ENCODE data around the gene GRIP1. TPM values are rescaled to one million over a fixed set of nuclear protein-coding genes. Genes with fewer than 3 reads are reported as not detected.

The GRIP1 gene, protein sequence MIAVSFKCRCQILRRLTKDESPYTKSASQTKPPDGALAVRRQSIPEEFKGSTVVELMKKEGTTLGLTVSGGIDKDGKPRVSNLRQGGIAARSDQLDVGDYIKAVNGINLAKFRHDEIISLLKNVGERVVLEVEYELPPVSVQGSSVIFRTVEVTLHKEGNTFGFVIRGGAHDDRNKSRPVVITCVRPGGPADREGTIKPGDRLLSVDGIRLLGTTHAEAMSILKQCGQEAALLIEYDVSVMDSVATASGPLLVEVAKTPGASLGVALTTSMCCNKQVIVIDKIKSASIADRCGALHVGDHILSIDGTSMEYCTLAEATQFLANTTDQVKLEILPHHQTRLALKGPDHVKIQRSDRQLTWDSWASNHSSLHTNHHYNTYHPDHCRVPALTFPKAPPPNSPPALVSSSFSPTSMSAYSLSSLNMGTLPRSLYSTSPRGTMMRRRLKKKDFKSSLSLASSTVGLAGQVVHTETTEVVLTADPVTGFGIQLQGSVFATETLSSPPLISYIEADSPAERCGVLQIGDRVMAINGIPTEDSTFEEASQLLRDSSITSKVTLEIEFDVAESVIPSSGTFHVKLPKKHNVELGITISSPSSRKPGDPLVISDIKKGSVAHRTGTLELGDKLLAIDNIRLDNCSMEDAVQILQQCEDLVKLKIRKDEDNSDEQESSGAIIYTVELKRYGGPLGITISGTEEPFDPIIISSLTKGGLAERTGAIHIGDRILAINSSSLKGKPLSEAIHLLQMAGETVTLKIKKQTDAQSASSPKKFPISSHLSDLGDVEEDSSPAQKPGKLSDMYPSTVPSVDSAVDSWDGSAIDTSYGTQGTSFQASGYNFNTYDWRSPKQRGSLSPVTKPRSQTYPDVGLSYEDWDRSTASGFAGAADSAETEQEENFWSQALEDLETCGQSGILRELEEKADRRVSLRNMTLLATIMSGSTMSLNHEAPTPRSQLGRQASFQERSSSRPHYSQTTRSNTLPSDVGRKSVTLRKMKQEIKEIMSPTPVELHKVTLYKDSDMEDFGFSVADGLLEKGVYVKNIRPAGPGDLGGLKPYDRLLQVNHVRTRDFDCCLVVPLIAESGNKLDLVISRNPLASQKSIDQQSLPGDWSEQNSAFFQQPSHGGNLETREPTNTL
- total RNA-seq (7.6 and 7.7 TPM in 2 replicates), polyA plus RNA-seq (7.7 and 13.6 TPM in 2 replicates)

DNA sequence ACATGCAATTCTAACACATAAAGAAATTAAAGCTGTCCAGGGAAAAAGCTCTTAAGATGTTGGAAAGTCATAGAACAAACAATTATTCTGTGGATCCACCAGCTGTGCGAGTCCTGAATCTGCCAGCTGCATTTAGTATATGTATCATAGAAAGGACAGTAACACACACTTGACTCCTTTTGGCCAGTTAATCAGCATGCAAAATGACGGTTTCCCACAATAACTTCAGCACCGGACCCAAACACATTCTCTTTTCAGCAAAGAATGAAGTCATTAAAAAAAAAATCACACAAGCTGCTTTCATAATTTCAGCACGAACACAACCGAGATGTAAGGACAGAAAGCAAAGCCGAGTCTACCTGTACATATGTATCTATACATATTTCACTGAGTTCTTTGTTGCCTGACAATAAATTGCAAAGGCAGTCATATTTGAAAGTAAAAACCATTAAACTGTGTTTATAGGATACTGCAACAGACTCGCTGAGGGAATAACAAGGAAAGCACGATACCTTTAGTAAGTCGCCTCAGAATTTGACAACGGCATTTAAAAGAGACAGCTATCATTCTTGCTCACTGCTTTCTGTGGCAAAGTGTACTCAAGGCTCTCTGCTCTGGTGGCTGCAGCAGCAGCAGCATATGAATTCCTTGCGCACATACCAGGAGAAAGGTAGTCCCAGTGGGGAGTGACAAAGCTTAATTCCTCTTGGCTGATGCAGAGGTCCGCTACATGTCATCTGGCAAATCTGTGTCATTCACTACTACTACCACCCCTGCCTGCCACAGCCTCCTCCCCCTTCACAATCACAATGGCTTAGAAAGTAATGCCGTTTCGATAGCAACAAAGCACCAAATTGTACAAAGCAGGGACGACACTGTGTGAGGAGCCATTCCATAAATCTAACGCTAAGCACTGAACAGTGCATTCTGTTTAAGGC lies at the start of gene GRIP1:
GRIP1 (minus strand) TSS at position 739 of the 938 bp plus-strand sequence; CDS start at position 567, 172 bp downstream.
- no peak within 1 kb of the TSS for H2AFZ ChIP-seq
- peaks cover 4% of the 10 kb centered on the region for H3K27me3 ChIP-seq
- no peak within 1 kb of the TSS for H3K4me3 ChIP-seq
- H3K27ac ChIP-seq: no peak within 1 kb of the TSS
- TF ChIP-seq EZH2 (IDR thresholded peaks at IDR 0.05; ENCODE audit: borderline replicate concordance): no peak
- no peak for TF ChIP-seq EZH2phosphoT487 (IDR thresholded peaks at IDR 0.05; ENCODE audit: low read depth, severe bottlenecking, unreplicated experiment)
- TF ChIP-seq, protein P1, sequence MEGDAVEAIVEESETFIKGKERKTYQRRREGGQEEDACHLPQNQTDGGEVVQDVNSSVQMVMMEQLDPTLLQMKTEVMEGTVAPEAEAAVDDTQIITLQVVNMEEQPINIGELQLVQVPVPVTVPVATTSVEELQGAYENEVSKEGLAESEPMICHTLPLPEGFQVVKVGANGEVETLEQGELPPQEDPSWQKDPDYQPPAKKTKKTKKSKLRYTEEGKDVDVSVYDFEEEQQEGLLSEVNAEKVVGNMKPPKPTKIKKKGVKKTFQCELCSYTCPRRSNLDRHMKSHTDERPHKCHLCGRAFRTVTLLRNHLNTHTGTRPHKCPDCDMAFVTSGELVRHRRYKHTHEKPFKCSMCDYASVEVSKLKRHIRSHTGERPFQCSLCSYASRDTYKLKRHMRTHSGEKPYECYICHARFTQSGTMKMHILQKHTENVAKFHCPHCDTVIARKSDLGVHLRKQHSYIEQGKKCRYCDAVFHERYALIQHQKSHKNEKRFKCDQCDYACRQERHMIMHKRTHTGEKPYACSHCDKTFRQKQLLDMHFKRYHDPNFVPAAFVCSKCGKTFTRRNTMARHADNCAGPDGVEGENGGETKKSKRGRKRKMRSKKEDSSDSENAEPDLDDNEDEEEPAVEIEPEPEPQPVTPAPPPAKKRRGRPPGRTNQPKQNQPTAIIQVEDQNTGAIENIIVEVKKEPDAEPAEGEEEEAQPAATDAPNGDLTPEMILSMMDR (IDR thresholded peaks at IDR 0.05; ENCODE audit: poor library complexity): no peak
- H3K4me1 ChIP-seq (ENCODE audit: insufficient read depth): no peaks in the 10 kb centered on the region
- no peak for DNase-seq (ENCODE audit: low spot score)
- H3K9me2 ChIP-seq (replicated peaks; ENCODE audit: insufficient read depth): no peaks in the 10 kb centered on the region
- no peaks in the 10 kb centered on the region for H3K36me3 ChIP-seq (replicated peaks; ENCODE audit: insufficient read depth, low read depth)
- peak within 1 kb of the TSS; percentile 66 for H3K4me2 ChIP-seq
- H3K9me3 ChIP-seq (ENCODE audit: low read depth): no peaks in the 10 kb centered on the region
- no peaks in the 10 kb centered on the region for H4K20me1 ChIP-seq (ENCODE audit: insufficient read depth, poor library complexity, severe bottlenecking)
- 69% methylated on average over 16 of the region's 16 CpGs for WGBS (ENCODE audit: low lambda C conversion rate, missing lambda C conversion rate)
- H3K79me2 ChIP-seq: no peaks in the 10 kb centered on the region

GRCh38 chr12:66726556-66726955 lies 47.7 kb upstream of the GRIP1 start:
- H3K27ac ChIP-seq: no peak overlapping the region
- H3K79me2 ChIP-seq: no peaks in the 10 kb centered on the region
- TF ChIP-seq EZH2phosphoT487 (IDR thresholded peaks at IDR 0.05; ENCODE audit: low read depth, severe bottlenecking, unreplicated experiment) (no peak), EZH2 (IDR thresholded peaks at IDR 0.05; ENCODE audit: borderline replicate concordance) (no peak)
- TF ChIP-seq, protein P1 (IDR thresholded peaks at IDR 0.05; ENCODE audit: poor library complexity): no peak
- H3K4me1 ChIP-seq (ENCODE audit: insufficient read depth): no peaks in the 10 kb centered on the region
- no peaks in the 10 kb centered on the region for H3K9me3 ChIP-seq (ENCODE audit: low read depth)
- H2AFZ ChIP-seq: no peak overlapping the region
- peak overlapping the region; percentile 34 for H3K4me2 ChIP-seq
- no peaks in the 10 kb centered on the region for H4K20me1 ChIP-seq (ENCODE audit: insufficient read depth, poor library complexity, severe bottlenecking)
- 58% methylated on average over 4 of the region's 4 CpGs for WGBS (ENCODE audit: low lambda C conversion rate, missing lambda C conversion rate)
- H3K9me2 ChIP-seq (replicated peaks; ENCODE audit: insufficient read depth): no peaks in the 10 kb centered on the region
- H3K27me3 ChIP-seq: no peaks in the 10 kb centered on the region
- H3K4me3 ChIP-seq: no peak overlapping the region
- no peaks in the 10 kb centered on the region for H3K36me3 ChIP-seq (replicated peaks; ENCODE audit: insufficient read depth, low read depth)
- DNase-seq (ENCODE audit: low spot score): no peak

DNA sequence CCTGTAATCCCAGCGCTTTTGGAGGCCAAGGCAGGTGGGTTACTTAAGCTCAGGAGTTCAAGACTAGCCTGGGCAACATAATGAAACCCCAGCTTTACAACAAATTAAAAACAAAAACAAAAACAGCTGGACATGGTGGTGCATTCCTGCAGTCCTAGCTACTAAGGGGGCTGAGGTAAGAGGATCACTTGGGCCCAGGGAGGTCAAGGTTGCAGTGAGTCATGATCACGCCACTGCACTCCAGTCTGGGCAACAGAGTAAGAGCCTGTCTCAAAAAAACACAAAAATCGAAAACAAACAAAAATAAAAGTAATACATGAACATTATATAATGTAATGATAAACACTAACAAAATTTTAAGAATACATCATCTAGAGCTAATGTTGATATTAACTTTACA lies 46.2 kb upstream of the GRIP1 start:
- H3K9me3 ChIP-seq (ENCODE audit: low read depth): no peaks in the 10 kb centered on the region
- no peaks in the 10 kb centered on the region for H3K79me2 ChIP-seq
- no peaks in the 10 kb centered on the region for H4K20me1 ChIP-seq (ENCODE audit: insufficient read depth, poor library complexity, severe bottlenecking)
- no peaks in the 10 kb centered on the region for H3K9me2 ChIP-seq (replicated peaks; ENCODE audit: insufficient read depth)
- no peak for DNase-seq (ENCODE audit: low spot score)
- H3K36me3 ChIP-seq (replicated peaks; ENCODE audit: insufficient read depth, low read depth): no peaks in the 10 kb centered on the region
- H3K27ac ChIP-seq: no peak overlapping the region
- H3K4me2 ChIP-seq: no peak overlapping the region
- WGBS (ENCODE audit: low lambda C conversion rate, missing lambda C conversion rate): 81% methylated on average over 3 of the region's 3 CpGs
- TF ChIP-seq EZH2 (IDR thresholded peaks at IDR 0.05; ENCODE audit: borderline replicate concordance): no peak
- TF ChIP-seq, protein P1 (IDR thresholded peaks at IDR 0.05; ENCODE audit: poor library complexity): no peak
- no peak for TF ChIP-seq EZH2phosphoT487 (IDR thresholded peaks at IDR 0.05; ENCODE audit: low read depth, severe bottlenecking, unreplicated experiment)
- no peaks in the 10 kb centered on the region for H3K4me1 ChIP-seq (ENCODE audit: insufficient read depth)
- H2AFZ ChIP-seq: no peak overlapping the region
- no peaks in the 10 kb centered on the region for H3K27me3 ChIP-seq
- H3K4me3 ChIP-seq: no peak overlapping the region

Measured in hepatocyte (in vitro differentiated cells).